Fibroblast of villous mesenchyme (primary cell): ENCODE data around the gene TIGD2. TPM values are rescaled to one million over a fixed set of nuclear protein-coding genes. Genes with fewer than 3 reads are reported as not detected.

ENCODE experiments used
- DNase-seq: peaks from one replicate; pipeline ENCODE4 v3.0.0-alpha.2; 2010; ENCODE audit warnings: low read depth
- H3K4me3 ChIP-seq: 2 replicates; pipeline ENCODE4 v1.5.1; 2011; ENCODE audit warnings: low read depth, mild to moderate bottlenecking, low read length
- total RNA-seq: library from RNA; depleted of rRNA; stranded (reverse); fragments of >200 nt; gene quantifications from 2 replicates; pipeline ENCODE4 v1.2.3, GENCODE V29; 2012
- TF ChIP-seq, protein P1 (sequence below): IDR thresholded peaks from 2 replicates; pipeline ENCODE4 v1.5.1; 2012; ENCODE audit warnings: low read depth, mild to moderate bottlenecking, low read length; ENCODE audit not compliant: insufficient read depth

The TIGD2 gene
- total RNA-seq, 1 donor: 12.5 TPM

- H3K4me3 ChIP-seq: no peak overlapping the region
- no peak for DNase-seq
- TF ChIP-seq, protein P1, sequence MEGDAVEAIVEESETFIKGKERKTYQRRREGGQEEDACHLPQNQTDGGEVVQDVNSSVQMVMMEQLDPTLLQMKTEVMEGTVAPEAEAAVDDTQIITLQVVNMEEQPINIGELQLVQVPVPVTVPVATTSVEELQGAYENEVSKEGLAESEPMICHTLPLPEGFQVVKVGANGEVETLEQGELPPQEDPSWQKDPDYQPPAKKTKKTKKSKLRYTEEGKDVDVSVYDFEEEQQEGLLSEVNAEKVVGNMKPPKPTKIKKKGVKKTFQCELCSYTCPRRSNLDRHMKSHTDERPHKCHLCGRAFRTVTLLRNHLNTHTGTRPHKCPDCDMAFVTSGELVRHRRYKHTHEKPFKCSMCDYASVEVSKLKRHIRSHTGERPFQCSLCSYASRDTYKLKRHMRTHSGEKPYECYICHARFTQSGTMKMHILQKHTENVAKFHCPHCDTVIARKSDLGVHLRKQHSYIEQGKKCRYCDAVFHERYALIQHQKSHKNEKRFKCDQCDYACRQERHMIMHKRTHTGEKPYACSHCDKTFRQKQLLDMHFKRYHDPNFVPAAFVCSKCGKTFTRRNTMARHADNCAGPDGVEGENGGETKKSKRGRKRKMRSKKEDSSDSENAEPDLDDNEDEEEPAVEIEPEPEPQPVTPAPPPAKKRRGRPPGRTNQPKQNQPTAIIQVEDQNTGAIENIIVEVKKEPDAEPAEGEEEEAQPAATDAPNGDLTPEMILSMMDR: no peak
These were observed 2.1 kb downstream of the TIGD2 start for GRCh38 chr4:89113415-89113814.

DNA sequence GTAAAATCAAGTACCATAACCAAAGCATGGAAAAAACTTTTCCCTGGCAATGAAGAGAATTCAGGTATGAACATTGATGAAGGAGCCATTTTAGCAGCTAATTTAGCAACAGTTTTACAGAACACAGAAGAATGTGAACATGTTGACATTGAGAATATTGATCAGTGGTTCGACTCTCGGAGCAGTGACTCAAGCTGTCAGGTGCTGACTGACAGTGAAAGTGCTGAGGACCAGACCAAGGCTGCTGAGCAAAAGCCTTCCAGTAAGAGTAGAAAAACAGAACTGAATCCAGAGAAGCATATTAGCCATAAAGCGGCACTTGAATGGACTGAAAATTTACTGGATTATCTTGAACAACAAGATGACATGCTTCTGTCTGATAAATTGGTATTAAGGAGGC, 2.8 kb downstream of the TIGD2 start:
- DNase-seq: no peak
- TF ChIP-seq, protein P1: no peak

GRCh38 chr4:89117115-89117514, 5.8 kb downstream of the TIGD2 start:
- H3K4me3 ChIP-seq: no peak overlapping the region
- DNase-seq: no peak
- TF ChIP-seq, protein P1: no peak

More for the DNA sequence above, 2.8 kb downstream of the TIGD2 start:
- no peak overlapping the region for H3K4me3 ChIP-seq

- peak; percentile 57 for DNase-seq
- no peak overlapping the region for H3K4me3 ChIP-seq
- TF ChIP-seq, protein P1: no peak
These were observed 7.8 kb downstream of the TIGD2 start for GRCh38 chr4:89119166-89119565.

GRCh38 chr4:89119836-89120235, 8.5 kb downstream of the TIGD2 start:
- DNase-seq: no peak
- TF ChIP-seq, protein P1: no peak
- no peak overlapping the region for H3K4me3 ChIP-seq

DNA sequence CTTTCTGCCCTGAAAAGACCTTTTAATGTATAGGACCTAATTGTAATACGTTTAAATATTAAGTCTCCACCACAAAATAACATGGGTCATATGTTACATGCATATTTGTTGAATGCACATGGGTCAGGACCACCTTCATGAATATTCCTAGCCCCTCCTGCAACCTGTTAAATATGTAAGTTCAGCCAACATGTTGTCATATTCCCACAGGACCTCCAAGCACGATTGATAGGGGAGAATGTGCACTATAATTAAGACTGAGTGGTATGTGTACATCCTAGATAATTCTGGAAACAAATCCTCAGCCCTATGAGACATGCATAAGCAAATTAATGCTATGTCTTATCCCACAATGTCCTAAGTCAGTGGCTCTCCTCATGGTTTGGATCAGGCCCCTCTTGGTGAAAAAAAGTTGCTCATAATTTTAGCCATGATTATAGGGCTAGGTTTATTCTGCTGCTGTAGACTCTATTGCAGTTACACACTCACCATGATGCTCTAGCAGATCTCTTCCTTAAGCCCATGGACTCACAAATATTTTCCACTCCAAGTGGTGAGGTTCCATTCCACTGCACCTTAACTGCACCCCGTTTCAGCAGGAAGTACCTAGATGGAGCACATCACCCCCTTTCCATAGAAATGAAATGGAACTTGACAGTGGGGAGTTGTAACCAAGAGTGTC, 10.2 kb downstream of the TIGD2 start:
- DNase-seq: no peak
- TF ChIP-seq, protein P1: no peak
- no peak overlapping the region for H3K4me3 ChIP-seq

- TF ChIP-seq, protein P1: no peak
- no peak for DNase-seq
- no peak overlapping the region for H3K4me3 ChIP-seq
These were observed 12.1 kb downstream of the TIGD2 start for GRCh38 chr4:89123451-89123851.
